PFSK-1 (cell line): Measurements from ENCODE around the gene GNB1L.

Experiments used
- FOXP2 ChIP-seq: optimal IDR thresholded peaks from 2 replicates; pipeline ENCODE3; 2011; ENCODE audit warnings: borderline replicate concordance, control low read depth, inconsistent platforms; ENCODE audit not compliant: insufficient read depth; ENCODE audit errors: extremely low read length, extremely low read depth
- POLR2AphosphoS5 ChIP-seq: IDR thresholded peaks from 2 replicates; pipeline ENCODE4 v1.6.1; 2012; ENCODE audit warnings: low read depth, mild to moderate bottlenecking, control low read depth, low read length, moderate library complexity
- REST ChIP-seq, 2 experiments: IDR thresholded peaks; 2 replicates each; pipeline versions ENCODE4 v1.6.1 to v1.8.0; 2011 to 2012; ENCODE audit warnings: low read depth in 2 of 2, low read length in 2 of 2, control low read depth in 1 of 2, inconsistent platforms in 1 of 2, mild to moderate bottlenecking in 1 of 2, moderate library complexity in 1 of 2; ENCODE audit not compliant: insufficient read depth in 1 of 2
- SIN3A ChIP-seq: IDR thresholded peaks from 2 replicates; pipeline ENCODE4 v1.6.1; 2012; ENCODE audit warnings: mild to moderate bottlenecking, low read length, moderate library complexity, borderline replicate concordance; ENCODE audit not compliant: insufficient read depth
- TAF1 ChIP-seq: IDR thresholded peaks from 2 replicates; pipeline ENCODE4 v1.6.1; 2012; ENCODE audit warnings: low read length, control low read depth, borderline replicate concordance; ENCODE audit not compliant: insufficient read depth

Gene GNB1L

GRCh38 chr22:19757140-19757984 is 97.3 kb downstream of the GNB1L start:
- TF ChIP-seq REST (IDR thresholded peaks at IDR 0.05; ENCODE audit: insufficient read depth in 1 of 2, low read depth in 2 of 2, low read length in 2 of 2) (no peak), SIN3A (no peak), TAF1 (no peak), FOXP2 (no peak), POLR2AphosphoS5 (no peak)

DNA sequence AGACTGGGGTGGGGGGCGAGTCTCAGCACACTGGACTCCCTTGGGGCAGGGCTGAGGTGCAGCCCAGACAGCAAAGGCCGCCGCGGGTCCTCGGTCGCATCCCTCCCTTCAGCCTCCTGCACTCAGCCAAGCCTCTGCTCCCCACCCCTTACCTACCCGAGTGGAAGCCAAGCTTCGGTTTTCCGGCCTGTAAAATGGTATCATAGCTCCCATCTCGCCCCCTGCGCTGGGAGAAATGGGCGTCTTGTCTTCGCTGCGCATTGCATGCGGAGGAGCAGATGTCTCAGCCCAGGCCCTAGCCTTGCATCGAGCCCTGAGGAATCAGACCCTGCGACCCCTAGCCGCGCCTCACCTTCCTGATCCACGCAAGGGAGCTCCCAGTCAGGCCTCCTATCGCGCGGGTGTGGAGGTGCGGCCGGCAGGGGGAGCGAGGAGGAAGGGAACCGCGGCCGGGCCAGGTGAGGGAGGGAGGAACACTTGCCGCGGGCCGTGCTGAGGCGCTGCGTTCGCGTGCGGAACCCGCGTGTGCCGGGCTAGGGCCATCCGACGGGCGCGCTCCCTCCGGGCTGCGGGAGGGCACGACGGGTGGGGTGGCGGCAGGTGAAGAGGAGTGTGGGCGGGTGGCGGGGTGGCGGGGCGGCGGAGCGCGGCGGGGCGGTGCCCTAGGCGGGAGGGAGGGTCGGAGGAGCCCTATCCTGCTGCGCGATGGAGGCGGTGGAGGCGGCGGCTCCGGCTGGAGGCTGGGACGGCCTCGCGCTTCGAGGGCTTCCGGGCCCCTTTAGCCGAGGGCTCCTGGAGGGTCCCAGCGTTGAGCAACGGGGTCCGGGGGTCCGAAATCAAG is 98.2 kb downstream of the GNB1L start:
- TF ChIP-seq FOXP2, result no peak
- TF ChIP-seq REST (IDR thresholded peaks at IDR 0.05; ENCODE audit: insufficient read depth in 1 of 2, low read depth in 2 of 2, low read length in 2 of 2), result no peak
- no peak for TF ChIP-seq POLR2AphosphoS5
- TF ChIP-seq SIN3A, result no peak
- TF ChIP-seq TAF1, result no peak

- TF ChIP-seq TAF1 (no peak), POLR2AphosphoS5 (no peak), SIN3A (no peak), FOXP2 (no peak), REST (IDR thresholded peaks at IDR 0.05; ENCODE audit: insufficient read depth in 1 of 2, low read depth in 2 of 2, low read length in 2 of 2) (no peak)
These were observed 98.9 kb downstream of the GNB1L start for GRCh38 chr22:19755722-19756287.

DNA sequence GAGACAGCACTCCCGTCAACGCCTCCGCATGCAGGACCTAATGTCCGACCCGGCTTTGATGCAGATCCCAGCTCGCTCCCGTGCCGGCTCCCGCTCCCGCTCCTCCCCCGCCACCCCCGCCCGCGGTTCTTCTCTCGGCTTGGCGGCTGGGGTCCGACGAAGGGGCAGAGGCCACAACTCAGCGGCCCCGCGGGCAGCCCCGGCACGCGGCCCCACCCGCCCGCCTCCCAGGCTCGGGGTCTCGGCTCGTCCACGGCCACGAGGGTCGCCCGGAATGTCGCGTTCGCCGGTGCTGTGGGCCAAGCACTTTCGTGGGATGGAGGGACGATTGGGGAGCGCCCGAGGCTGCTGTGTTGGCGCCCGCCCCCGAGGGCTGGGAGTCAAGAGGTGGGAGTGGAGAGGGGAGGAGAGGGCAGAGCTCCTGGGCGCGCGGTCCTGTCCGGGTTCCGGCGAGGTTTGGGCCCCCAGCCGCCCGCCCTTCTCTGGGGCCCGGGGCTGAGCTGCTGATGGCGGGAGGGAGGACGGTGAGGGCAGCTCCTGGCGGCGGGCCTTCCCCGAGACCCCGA is 99.4 kb downstream of the GNB1L start:
- TF ChIP-seq FOXP2 (no peak), TAF1 (no peak), SIN3A (no peak)

GRCh38 chr22:19754701-19755144 is 100.0 kb downstream of the GNB1L start:
- TF ChIP-seq FOXP2 (no peak), SIN3A (no peak), POLR2AphosphoS5 (no peak), REST (IDR thresholded peaks at IDR 0.05; ENCODE audit: insufficient read depth in 1 of 2, low read depth in 2 of 2, low read length in 2 of 2) (no peak), TAF1 (no peak)
